ENCODE results near the gene CDKAL1. TPM values are rescaled to one million over a fixed set of nuclear protein-coding genes. Genes with fewer than 3 reads are reported as not detected.

CDKAL1 gene
- total RNA-seq, 1 experiment from 2014 or later, result 13.8 TPM

- POLR2A ChIA-PET (ENCODE audit: unreplicated experiment), result no interaction called here
- Histone ChIP-seq H3K27ac (ENCODE audit: low read length) (no peak overlapping the region), H3K9me3 (ENCODE audit: low read length) (no peaks in the 10 kb centered on the region), H3K4me2 (ENCODE audit: low read length) (no peak overlapping the region), H3F3A (ENCODE audit: low read length, unreplicated experiment) (no peaks in the 10 kb centered on the region), H3K4me3 (ENCODE audit: low read length) (no peak overlapping the region), H4K20me1 (ENCODE audit: low read length) (no peaks in the 10 kb centered on the region), H2AFZ (ENCODE audit: low read length) (no peak overlapping the region), H3K27me3 (ENCODE audit: low read length) (no peaks in the 10 kb centered on the region), H3K79me2 (ENCODE audit: low read length) (no peaks in the 10 kb centered on the region), H3K9me2 (replicated peaks; ENCODE audit: low read length) (no peaks in the 10 kb centered on the region), H3K4me1 (ENCODE audit: insufficient read depth, low read length) (no peaks in the 10 kb centered on the region), H3K36me3 (ENCODE audit: low read depth, low read length) (no peaks in the 10 kb centered on the region), H3K9ac (ENCODE audit: low read length) (no peak overlapping the region)
- ATAC-seq (no peak), DNase-seq (no peak)
- BruUV-seq (replicated peaks), result no TSS peak
- no peak for TF ChIP-seq EZH2 (IDR thresholded peaks at IDR 0.05; ENCODE audit: low read length, unreplicated experiment)
- no peak for TF ChIP-seq EZH2phosphoT487 (IDR thresholded peaks at IDR 0.05; ENCODE audit: borderline replicate concordance, low read length)
- TF ChIP-seq CTCF (conservative IDR thresholded peaks at IDR 0.05; ENCODE audit: low read depth, low read length), result no peak
- CTCF ChIA-PET, result no interaction called here
- intact Hi-C loops (cut with micrococcal nuclease), result no loop called here
Measured at GRCh38 chr6:20965915-20966314, 431.7 kb downstream of the CDKAL1 start.

GRCh38 chr6:20969551-20969950, 435.3 kb downstream of the CDKAL1 start:
- Histone ChIP-seq H3K4me1 (ENCODE audit: insufficient read depth, low read length) (no peaks in the 10 kb centered on the region), H3K4me2 (ENCODE audit: low read length) (no peak overlapping the region), H3K9me3 (ENCODE audit: low read length) (no peaks in the 10 kb centered on the region), H3K4me3 (ENCODE audit: low read length) (no peak overlapping the region), H3K27ac (ENCODE audit: low read length) (no peak overlapping the region), H3K9me2 (replicated peaks; ENCODE audit: low read length) (no peaks in the 10 kb centered on the region), H4K20me1 (ENCODE audit: low read length) (no peaks in the 10 kb centered on the region), H3F3A (ENCODE audit: low read length, unreplicated experiment) (no peaks in the 10 kb centered on the region), H3K79me2 (ENCODE audit: low read length) (no peaks in the 10 kb centered on the region), H3K27me3 (ENCODE audit: low read length) (no peaks in the 10 kb centered on the region), H2AFZ (ENCODE audit: low read length) (no peak overlapping the region), H3K9ac (ENCODE audit: low read length) (no peak overlapping the region), H3K36me3 (ENCODE audit: low read depth, low read length) (0 out of 2 replicates have a peak, but pooled peaks cover 2% of the 10 kb centered on the region)
- TF ChIP-seq EZH2 (IDR thresholded peaks at IDR 0.05; ENCODE audit: low read length, unreplicated experiment) (no peak), EZH2phosphoT487 (IDR thresholded peaks at IDR 0.05; ENCODE audit: borderline replicate concordance, low read length) (no peak), CTCF (conservative IDR thresholded peaks at IDR 0.05; ENCODE audit: low read depth, low read length) (no peak)
- DNase-seq (no peak), ATAC-seq (no peak)
- intact Hi-C loops (cut with micrococcal nuclease), result no loop called here
- ChIA-PET POLR2A (ENCODE audit: unreplicated experiment) (interaction anchor here (0.6 kb wide), 3 partner anchors 9 to 625 kb away, joined by 3 to 11 read pairs (median 3); no protein-coding TSS in a partner anchor), CTCF (no interaction called here)
- BruUV-seq (replicated peaks), result no TSS peak

- no TSS peak for BruUV-seq (replicated peaks)
- Histone ChIP-seq H3K79me2 (ENCODE audit: low read length) (no peaks in the 10 kb centered on the region), H3K27ac (ENCODE audit: low read length) (no peak overlapping the region), H3F3A (ENCODE audit: low read length, unreplicated experiment) (no peaks in the 10 kb centered on the region), H3K9me3 (ENCODE audit: low read length) (no peaks in the 10 kb centered on the region), H4K20me1 (ENCODE audit: low read length) (no peaks in the 10 kb centered on the region), H2AFZ (ENCODE audit: low read length) (no peak overlapping the region), H3K27me3 (ENCODE audit: low read length) (no peaks in the 10 kb centered on the region), H3K9me2 (replicated peaks; ENCODE audit: low read length) (no peaks in the 10 kb centered on the region), H3K4me1 (ENCODE audit: insufficient read depth, low read length) (no peaks in the 10 kb centered on the region), H3K9ac (ENCODE audit: low read length) (no peak overlapping the region), H3K36me3 (ENCODE audit: low read depth, low read length) (0 out of 2 replicates have a peak, but pooled peaks cover 2% of the 10 kb centered on the region), H3K4me3 (ENCODE audit: low read length) (no peak overlapping the region), H3K4me2 (ENCODE audit: low read length) (no peak overlapping the region)
- intact Hi-C loops (cut with micrococcal nuclease), result no loop called here
- DNase-seq (no peak), ATAC-seq (no peak)
- ChIA-PET CTCF (no interaction called here), POLR2A (ENCODE audit: unreplicated experiment) (no interaction called here)
- TF ChIP-seq CTCF (conservative IDR thresholded peaks at IDR 0.05; ENCODE audit: low read depth, low read length) (no peak), EZH2phosphoT487 (IDR thresholded peaks at IDR 0.05; ENCODE audit: borderline replicate concordance, low read length) (no peak), EZH2 (IDR thresholded peaks at IDR 0.05; ENCODE audit: low read length, unreplicated experiment) (no peak)
Measured at GRCh38 chr6:20976391-20976918, 442.2 kb downstream of the CDKAL1 start.
